Thyroid gland (tissue), 4 donors: ENCODE measurements around the gene SAXO1.

Experiments
- POLR2A ChIP-seq, 2 donors: fragments of 450-650 bp; IDR thresholded peaks; one replicate each; pipeline ENCODE4 v1.6.1; 2017; ENCODE audit warnings: antibody characterized with exemption in 2 of 2, mild to moderate bottlenecking in 2 of 2, moderate library complexity in 1 of 2
- TF ChIP-seq, protein P1 (sequence below), 6 experiments: fragments of 200-600 bp in 3 of 6; fragments of 450-650 bp in 3 of 6; sonication (generic) in 3 of 6; IDR thresholded peaks; one replicate each; pipeline ENCODE4 v1.5.1; 2016 to 2019; ENCODE audit warnings: antibody characterized with exemption in 6 of 6, mild to moderate bottlenecking in 2 of 6, inconsistent platforms in 1 of 6, moderate library complexity in 1 of 6

DNA sequence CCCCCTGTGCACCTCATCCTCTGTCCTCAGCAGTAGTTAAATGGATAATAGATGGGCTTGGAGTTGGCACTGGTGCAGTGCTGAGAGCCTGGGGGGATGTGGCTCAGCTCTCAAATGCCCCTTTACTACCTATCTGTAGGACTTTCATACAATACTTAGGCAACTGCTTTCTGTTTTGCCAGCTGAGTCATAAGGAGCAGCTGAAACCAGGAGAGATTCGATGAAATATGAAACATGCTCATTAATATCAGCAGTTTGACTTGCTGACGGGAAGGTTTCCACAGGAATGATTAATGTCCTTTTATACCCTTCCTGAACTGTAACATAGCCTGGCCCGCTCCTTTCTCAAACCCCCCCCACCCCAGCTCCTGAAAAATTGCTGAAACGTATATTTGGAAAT is 142.6 kb downstream of the SAXO1 start:
- TF ChIP-seq, protein P1, sequence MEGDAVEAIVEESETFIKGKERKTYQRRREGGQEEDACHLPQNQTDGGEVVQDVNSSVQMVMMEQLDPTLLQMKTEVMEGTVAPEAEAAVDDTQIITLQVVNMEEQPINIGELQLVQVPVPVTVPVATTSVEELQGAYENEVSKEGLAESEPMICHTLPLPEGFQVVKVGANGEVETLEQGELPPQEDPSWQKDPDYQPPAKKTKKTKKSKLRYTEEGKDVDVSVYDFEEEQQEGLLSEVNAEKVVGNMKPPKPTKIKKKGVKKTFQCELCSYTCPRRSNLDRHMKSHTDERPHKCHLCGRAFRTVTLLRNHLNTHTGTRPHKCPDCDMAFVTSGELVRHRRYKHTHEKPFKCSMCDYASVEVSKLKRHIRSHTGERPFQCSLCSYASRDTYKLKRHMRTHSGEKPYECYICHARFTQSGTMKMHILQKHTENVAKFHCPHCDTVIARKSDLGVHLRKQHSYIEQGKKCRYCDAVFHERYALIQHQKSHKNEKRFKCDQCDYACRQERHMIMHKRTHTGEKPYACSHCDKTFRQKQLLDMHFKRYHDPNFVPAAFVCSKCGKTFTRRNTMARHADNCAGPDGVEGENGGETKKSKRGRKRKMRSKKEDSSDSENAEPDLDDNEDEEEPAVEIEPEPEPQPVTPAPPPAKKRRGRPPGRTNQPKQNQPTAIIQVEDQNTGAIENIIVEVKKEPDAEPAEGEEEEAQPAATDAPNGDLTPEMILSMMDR (IDR thresholded peaks at IDR 0.05): no peak
- no peak for TF ChIP-seq POLR2A (IDR thresholded peaks at IDR 0.05)
